Astrocyte of the spinal cord (primary cell): ENCODE results near the gene PRKCA.

Experiments
- DNase-seq: peaks from one replicate; pipeline ENCODE4 v3.0.0; 2011; ENCODE audit warnings: low read depth, low spot score
- H3K4me3 ChIP-seq: 2 replicates; pipeline ENCODE4 v1.5.1; 2011; ENCODE audit warnings: low read depth, mild to moderate bottlenecking, low read length, moderate library complexity
- CTCF ChIP-seq: IDR thresholded peaks from 2 replicates; pipeline ENCODE4 v1.5.1; 2012; ENCODE audit warnings: low read depth, mild to moderate bottlenecking, low read length, inconsistent platforms
- in situ Hi-C: cut with HindIII; loops from 2 replicates; pipeline ENCODE4 v1.10.0; 2017; ENCODE audit warnings: low sequenced_read_pairs

Gene PRKCA

GRCh38 chr17:66859353-66859752 is 556.9 kb downstream of the PRKCA start:
- TF ChIP-seq CTCF = no peak
- no peak overlapping the region for H3K4me3 ChIP-seq
- in situ Hi-C loops = no loop called here
- no peak for DNase-seq

- in situ Hi-C loops = no loop called here
- TF ChIP-seq CTCF = no peak
- no peak overlapping the region for H3K4me3 ChIP-seq
- DNase-seq = no peak
These were observed 557.8 kb downstream of the PRKCA start for GRCh38 chr17:66860204-66860603.
